ENCODE measurements around the gene ZNF385C.

GRCh38 chr17:42023524-42024349 is 74.5 kb downstream of the ZNF385C start:
- TF ChIP-seq CTCF (conservative IDR thresholded peaks at IDR 0.05 in 1 of 2, IDR thresholded peaks at IDR 0.05 in 1 of 2; ENCODE audit: extremely low read depth in 1 of 2, insufficient read depth in 1 of 2, low read depth in 1 of 2, low read length in 2 of 2): no peak
- TF ChIP-seq EZH2 (IDR thresholded peaks at IDR 0.05; ENCODE audit: borderline replicate concordance, low read length): no peak

Measured in mammary epithelial cell (primary cell).